NOMO-1 treated with dmso at 0.1 percent for 144 hours (cell line): ENCODE measurements around the gene PIKFYVE.
"Not testable (repeated sequence)": the region's sequence is repeated elsewhere in the genome, so short reads cannot be mapped to it uniquely, and the experiment has no call there.

Experiments
- DNase-seq: peaks from one replicate; lab custom pipeline; 2025; ENCODE audit not compliant: unreplicated experiment; lab: John Stamatoyannopoulos, UW

The PIKFYVE gene

DNA sequence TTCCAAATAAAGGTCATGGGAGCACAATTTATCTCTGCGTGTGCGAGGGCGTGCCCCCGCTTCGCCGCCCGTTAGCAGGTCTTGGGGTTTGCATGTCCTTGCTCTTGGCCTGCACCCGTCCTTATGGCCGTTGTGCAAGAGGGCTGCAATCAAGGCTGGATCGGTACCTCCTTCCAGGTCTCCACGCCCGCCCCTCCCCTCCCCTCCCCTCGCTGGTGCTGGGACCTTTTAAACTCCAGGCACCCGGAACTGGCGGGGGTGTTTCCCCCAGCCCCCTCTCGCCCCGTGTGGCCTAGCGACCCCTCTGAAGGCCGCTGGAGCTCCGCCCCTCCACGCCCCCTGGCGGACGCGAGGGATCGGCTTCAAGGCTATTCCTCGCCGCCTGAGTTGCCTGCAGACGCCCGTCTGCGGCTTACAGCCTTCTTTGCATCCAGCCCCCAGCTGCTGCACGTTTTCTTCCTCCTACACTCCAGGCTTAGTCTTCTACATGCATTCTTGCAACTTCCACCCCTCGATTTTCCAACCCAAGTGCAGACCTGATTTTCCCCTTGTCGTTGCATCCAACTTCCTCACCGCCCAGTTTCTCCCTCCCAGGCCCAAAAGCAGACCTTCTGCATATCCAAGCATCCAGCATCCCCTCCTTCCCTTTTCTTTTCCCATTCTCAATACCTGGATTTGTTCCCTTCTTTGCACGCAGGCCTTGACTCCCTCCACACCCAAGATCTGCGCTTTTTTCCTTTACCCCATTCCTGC lies 11.8 kb upstream of the PIKFYVE start:
- DNase-seq = peak; percentile 85

DNA sequence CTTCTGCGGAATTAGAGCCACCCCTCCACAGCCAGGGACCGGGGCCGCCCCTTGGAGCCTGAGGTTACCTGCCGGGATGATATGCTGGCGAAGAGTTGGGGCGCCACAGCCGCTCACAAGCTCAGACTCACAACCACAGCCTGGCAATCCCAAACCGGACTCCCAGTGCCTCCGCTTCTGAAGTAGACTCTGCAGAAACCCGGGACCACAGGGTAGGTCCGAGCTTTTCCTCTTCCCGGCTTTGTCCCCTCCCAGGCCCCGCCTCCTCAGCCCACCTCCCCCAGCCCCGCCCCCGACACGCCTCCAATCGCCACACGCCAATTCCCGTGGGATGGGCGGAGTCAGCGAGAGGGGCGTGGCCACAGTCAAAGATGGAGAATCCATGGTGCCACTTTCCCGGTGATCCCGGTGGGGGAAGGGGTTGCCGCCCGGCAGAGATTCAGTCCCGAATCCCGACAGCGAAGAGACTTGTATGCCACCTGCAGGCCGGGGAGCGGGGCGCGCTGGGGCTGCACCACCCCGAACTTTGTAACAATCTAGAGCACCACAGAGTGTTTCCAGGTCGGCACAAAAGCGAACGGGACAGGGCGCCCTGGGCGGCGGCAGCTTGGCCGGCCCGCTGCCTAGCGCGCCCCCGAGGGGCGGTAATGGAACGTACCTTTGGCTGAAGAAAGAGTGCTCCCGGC lies 11.0 kb upstream of the PIKFYVE start, which contains the start of gene IDH1:
IDH1 (minus strand) TSS at position 201 of the 686 bp plus-strand sequence. CDS start 3,520 bp downstream, outside the sequence.
- DNase-seq = peak; percentile 82

DNA sequence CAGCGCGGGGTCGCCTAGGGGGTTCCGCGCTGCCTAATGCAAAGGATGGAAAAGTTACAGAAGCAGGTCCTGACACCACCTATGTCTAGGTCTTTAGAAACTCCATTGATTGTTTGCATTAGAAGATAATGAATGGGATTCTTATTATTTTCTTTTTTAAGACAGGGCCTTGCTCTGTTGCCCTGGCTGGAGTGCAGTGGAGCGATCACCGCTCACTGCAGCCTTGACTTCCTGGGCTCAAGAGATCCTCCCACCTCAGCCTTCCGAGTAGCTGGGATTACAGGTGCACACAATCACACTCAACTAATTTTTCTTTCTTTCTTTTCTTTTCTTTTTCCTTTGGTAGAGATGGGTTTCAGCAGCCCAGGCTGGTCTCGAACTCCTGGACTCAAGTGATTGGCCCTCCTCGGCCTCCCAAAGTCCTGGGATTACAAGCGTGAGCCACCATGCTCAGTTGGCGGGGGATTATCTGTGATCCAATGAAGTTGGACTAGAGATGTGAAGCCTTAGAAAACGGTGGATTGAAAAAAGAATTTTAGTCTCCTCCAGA lies 10.4 kb upstream of the PIKFYVE start:
- no peak for DNase-seq

DNA sequence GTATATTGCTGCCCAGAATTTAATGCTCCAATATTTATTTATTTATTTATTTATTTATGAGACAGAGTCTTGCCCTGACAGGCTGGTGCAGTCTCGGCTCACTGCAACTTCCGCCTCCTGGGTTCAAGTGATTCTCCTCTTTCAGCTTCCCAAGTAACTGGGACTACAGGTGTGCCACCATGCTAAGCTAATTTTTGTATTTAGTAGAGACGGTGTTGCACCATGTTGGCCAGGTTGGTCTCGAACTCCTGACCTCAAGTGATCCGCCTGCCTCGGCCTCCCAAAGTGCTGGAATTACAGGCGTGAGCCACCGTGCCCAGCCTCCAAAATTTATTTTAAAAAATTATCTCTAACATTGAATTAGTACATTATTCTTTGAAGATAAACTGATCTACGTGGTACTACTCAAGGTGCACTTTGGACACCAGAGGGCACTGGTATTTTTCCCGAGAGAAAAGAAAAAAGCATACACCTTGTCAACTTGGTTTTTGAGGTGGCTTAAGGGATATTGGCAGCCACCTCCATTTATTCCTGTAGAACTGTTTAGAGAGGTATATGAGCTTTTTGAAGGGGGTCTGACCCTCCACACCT lies 9.8 kb upstream of the PIKFYVE start:
- DNase-seq = no peak

DNA sequence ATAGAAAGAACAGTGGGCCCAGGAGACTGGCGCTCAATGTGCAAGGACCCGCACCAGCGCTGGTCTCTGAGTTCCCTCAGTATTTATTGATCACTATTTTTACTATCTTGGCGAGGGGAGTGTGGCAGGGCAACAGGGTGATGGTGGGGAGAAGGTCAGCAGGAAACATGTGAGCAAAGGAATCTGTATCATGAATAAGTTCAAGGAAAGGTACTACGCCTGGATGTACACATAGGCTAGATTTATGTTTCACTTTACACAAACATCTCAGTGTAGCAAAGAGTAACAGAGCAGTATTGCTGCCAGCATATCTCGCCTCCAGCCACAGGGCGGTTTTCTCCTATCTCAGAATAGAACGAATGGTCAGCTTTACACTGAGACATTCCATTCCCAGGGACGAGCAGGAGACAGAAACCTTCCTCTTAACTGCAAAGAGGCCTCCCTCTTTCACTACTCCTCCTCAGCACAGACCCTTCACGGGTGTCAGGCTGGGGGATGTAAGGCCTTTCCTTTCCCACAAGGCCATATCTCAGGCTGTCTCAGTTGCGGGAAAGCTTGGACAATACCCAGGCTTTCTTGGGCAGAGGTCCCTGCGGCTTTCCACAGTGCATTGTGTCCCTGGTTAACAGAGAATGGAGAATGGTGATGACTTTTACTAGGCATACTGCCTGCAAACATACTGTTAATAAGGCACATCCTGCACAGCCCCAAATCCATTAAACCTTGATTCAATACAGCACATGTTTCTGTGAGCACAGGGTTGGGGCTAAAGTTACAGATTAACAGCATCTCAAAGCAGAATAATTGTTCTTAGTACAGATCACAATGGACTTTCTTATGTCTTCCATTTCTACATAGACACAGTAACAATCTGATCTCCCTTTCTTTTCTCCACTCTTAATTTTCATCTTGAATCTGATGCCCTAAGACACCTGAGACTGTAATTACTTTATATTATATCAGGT lies 8.9 kb upstream of the PIKFYVE start:
- not testable (repeated sequence) for DNase-seq

DNA sequence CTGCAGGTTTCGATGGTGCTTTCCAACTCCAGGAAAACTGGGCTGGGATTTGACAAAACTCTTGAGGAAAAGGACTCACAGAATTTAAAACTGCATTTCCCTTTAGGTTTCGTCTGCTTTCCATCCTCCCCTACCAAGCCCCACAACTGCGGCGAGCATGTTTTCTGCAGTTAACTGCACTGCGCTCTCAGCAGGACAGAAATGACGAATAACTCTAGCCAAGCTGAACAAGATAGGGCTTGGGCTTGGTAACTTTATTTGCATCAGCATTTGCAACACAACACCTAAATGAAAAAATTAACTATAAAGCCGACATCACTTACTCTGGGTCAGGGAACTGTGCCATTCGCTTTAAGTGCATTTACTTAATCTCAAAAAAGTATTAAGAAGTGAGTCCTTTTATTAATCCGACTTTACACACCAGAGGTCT lies 669 bp upstream of the PIKFYVE start:
- DNase-seq = peak; percentile 39

DNA sequence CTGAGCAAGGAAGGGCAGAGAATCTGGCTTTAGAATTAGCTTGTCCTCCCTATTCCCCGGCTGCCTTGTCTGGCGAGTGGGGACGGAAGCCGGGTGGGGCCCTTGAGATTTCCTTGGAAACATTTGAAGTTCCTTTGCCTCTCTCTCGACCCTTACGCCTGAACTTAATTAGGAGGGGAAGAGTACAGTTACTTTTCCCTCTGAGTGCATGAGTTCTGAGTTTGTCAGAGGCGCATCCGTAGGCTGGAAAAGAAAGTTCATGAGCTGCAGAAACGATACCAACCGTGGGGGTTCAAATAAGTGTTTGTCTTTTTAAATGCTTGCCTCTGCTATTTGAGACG lies 468 bp downstream of the PIKFYVE start:
- no peak for DNase-seq

DNA sequence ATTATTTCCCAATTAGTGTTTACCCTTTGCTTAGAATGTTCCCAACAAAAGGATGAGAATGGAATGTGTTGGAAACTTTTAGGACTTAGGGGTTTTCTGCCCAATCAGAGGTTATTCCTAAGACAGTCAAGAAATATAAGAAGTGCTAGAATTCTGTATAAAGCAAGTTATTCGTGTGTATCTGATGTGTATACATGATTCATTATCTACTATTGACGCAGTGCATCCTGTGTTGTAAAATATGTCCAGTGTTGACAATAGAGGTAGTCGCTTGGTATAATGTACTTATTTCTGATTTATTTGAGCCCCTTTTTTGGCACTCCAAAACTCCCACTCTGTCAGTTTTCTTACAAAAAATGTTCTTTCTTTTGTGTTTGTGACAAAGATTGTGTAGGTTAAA lies 881 bp downstream of the PIKFYVE start:
- no peak for DNase-seq

DNA sequence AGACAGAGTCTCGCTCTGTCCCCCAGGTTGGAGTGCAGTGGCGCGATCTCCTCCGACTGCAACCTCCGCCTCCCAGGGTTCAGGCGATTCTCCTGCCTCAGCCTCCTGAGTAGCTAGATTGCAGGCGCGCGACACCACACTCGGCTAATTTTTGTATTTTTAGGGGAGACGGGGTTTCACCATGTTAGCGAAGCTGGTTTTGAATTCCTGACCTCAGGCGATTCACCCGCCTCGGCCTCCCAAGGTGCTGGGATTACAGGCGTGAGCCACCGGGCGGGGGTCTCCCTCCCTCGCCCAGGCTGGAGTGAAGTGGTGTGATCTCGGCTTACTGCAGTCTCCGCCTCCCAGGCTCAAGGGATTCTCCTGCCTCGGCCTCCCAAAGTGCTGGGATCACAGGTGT lies 1.5 kb downstream of the PIKFYVE start:
- DNase-seq = not testable (repeated sequence)

DNA sequence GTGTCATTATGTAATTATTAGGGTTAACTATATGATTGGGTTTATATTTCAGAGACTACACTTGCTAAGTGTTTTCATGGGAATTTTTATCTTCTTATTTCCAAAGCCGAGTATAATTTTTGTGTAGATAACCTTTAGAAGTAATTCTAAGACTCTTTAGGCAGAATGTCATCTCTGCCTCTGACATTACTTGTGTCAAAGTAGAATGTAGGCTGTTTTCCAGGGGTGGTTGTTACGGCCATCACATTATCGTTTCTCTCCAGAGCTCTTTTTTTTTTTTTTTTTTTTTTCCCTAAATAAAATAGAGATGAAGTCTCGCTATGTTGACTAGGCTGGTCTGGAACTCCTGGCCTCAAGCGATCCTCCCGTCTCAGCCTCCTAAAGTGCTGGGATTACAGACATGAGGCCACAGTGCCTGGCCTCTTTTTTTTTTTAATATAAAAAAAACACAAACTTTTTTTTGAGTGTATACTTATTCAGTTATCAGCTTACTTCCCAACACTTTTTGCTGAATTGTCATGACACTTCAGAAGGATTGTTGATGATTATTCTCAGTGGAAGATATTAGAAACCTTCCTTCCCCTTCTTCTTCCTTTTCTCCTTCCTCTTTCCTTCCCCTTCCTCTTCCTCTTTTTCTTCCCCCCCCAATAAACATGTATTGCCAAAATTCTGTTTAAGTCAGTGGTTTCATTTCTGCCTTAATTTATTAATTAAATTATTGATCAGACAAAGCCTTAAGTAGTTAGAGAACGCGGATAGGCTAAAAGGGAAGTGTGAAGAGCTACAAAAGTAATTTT lies 2.3 kb downstream of the PIKFYVE start:
- no peak for DNase-seq

DNA sequence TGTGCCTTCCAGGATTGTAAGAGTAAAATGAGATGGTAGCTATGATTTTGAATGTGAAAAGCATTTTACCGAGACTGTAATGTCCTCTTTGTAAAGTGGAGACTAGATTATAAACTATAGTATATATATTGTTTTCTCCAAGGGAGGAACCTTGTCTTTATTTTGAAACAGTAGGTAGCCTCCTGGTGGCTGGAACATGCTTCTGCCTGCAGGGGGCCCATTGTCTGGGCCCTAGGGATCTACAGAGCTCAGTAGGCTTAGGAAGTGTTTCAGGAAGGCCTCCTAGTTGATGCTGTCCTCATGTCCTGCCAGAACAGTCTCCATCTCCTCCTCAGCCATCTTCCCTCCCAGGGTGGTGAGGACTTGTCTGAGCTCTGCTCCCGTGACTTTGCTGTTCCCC lies 3.0 kb downstream of the PIKFYVE start:
- no peak for DNase-seq

DNA sequence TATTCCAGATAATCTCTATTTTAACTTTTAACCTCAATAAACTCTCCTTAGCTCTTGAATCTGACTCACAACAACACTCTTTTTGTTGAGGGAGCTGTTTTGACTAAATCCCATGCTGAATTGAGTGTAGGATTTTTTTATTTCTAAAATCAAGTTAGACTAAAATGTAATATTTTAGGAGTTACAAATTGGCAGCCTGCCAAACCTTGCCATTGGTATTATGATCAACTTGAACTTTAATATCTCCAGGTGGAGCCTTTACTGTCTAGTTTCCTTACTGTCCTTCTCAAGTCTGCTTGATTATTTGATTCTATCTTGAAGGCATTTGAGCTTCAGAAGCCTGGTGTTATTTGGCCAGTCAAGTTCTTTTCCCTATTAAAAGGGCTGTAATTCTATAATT lies 8.7 kb downstream of the PIKFYVE start:
- DNase-seq = no peak

DNA sequence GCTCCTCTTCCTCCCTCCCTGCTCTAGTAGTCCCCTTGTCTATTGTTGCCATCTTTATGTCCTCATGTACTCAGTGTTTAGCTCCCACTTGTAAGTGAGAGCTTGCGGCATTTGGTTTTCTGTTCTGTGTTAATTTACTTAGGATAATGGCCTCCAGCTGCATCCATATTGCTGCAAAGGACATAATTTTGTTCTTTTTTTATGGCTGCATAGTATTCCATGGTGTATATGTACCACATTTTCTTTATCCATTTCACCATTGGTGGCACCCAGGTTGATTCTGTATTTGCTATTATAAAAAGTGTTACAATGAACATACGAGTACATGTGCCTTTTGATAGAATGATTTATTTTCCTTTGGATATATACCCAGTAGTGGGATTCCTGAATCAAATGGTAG lies 12.5 kb downstream of the PIKFYVE start:
- no peak for DNase-seq

DNA sequence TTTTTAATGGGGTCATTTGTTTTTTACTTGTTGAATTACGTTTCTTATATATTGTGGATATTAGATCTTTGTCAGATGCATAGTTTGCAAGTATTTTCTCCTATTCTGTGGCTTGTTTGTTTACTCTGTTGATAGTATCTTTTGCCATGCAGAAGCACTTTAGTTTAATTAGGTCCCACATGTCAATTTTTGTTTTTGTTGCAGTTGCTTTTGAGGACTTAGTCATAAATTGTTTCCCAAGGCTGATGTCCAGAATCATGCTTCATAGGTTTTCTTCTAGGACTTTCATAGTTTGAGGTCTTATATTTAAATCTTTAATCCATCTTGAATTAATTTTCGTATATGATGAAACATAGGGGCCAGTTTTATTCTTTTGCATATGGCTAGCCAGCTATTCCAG lies 13.2 kb downstream of the PIKFYVE start:
- no peak for DNase-seq

DNA sequence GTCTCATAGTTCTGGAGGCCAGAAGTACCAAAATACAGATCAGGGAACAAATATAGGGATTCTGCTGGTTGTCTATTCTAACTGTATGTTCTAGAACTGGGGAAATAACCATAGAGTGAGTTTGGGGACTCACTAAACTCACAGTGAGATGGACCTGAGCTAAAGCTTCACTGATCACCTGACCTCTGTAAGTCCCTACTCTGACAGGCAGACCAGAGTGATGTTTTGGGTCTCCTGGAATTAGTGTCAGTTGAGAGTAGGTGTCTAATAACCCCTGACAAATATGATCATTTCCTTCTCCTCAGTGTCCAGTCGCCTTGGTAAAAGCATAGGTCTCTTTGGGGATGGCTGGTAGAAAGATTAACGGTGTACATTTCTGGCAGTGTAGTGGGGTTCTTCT lies 14.2 kb downstream of the PIKFYVE start:
- DNase-seq = no peak

DNA sequence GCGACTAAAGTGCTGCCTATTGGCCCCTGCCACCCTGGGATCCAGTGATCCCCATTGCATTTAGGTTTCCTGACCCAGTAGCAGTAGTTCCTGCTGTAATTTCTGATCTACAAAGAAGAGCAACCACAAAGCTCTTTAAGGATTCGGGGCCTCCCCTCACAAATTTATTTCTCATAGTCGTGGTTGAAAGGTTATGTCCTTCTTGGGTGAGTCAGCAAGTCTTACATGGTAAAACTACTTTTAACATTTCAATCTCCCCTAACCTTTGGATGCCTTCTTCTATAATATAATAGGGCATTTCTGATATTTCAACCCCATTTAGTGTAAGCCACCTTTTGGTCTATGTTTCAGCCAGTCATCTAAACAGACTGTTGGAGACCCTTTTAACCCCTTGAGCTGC lies 14.9 kb downstream of the PIKFYVE start:
- DNase-seq = no peak

DNA sequence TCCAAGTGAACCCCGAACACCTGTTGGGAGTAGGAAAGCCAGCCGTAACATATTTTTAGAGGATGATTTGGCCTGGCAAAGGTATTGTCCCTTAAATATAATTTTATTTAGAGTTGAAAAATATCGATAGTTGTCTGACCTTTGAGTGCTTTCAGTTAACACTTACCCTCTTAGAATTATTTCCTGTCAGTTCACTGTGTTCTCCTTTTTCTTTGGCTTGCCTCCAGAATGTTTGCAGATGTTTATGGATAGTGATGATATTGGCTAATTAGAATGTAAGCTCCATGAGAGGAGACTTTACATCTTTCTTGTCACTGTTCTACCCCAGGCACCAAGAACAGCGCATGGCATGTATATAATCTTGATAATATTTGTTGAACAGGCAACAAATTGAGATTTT lies 19.8 kb downstream of the PIKFYVE start:
- no peak for DNase-seq

DNA sequence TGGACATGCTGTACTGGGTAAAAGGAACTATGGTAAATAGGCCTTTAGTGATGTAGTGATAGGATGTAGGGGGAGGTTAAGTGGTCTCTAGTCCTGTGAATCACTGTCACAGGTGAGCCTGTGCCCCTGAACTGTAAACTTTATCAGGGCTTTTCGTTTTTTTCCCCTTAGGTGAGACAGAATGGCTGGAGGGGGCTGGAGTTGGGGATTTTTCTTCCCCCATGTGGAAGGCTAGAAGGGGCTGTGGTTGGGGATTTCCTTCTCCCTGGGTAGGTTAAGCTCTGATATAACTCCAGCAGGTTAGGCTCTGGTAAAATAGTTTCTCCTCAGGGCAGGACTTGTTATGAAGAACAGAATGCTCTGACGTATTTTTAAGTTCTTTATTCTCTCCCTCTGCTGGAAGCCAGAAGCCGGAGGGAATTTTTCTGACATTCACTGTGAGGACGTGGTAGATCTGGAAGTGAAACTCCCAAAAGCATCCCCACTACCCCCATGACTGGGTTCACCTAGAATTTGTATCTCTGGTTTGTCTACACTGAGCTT lies 28.5 kb downstream of the PIKFYVE start:
- DNase-seq = no peak

DNA sequence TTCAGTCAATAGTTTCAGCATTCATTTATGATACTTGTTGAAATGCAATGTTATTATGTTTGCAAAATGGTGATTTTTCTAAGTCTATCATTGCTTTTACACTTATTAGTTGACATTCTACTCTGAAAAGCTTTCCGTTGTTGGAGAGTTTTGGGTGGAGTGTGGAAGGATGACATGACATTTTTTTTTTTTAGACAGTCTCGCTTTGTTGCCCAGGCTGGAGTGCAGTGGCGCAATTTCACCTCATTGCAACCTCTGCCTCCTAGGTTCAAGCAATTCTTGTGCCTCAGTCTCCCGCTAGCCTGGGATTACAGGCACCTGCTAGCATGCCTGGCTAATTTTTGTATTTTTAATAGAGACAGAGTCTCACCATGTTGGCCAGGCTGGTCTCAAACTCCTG lies 29.8 kb downstream of the PIKFYVE start:
- no peak for DNase-seq

DNA sequence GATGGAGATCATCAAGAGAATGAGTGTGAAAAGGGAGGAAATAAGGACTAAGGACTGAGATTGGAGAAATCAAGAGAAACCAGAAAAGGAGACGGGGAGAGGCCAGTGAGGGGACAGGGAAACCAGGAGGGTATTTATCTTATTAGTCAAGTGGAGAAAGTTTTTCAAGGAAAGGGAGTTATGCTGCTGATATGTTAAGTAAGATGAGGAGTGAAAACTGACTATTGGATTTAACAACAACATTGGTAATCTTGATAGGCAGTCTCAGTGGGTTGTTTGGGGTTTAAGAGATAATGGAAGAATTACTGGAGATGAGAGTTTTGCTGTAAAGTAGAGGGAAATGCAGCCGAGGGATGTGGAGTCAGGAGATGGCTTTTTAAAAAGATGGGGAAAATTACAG lies 30.6 kb downstream of the PIKFYVE start:
- DNase-seq = no peak
